Measurements from ENCODE around the gene DYTN. TPM values are rescaled to one million over a fixed set of nuclear protein-coding genes. Genes with fewer than 3 reads are reported as not detected.

The DYTN gene
- total RNA-seq, 2 experiments from 2014 or later: not detected

DNA sequence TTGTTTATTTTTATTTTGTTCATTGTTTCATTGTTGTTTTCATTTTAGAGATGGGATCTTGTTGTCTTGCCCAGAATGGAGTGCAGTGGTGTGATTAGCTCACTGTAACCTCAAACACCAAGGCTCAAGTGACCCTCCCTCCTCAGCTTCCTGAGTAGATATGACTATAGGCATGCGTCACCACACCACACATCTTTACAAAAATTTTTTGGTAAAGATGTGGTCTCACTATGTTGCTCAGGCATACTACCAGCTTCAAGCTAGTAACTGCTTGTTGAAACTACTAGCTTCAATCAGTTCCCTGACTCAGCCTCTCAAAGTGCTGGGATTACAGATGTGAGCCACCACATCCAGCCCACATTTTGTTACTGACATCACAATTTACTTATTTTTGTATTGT, 61.1 kb downstream of the DYTN start:
- DNase-seq: no peak
- Mint-ChIP-seq H3K27ac (no peak overlapping the region), H3K36me3 (ENCODE audit: low read depth) (no peaks in the 10 kb centered on the region), H3K4me1 (ENCODE audit: low read depth) (no peaks in the 10 kb centered on the region), H3K9me3 (peaks cover 9% of the 10 kb centered on the region), H3K4me3 (no peak overlapping the region), H3K27me3 (peaks cover 4% of the 10 kb centered on the region)
- POLR2A ChIA-PET: no interaction called here
- TF ChIP-seq, protein P1, sequence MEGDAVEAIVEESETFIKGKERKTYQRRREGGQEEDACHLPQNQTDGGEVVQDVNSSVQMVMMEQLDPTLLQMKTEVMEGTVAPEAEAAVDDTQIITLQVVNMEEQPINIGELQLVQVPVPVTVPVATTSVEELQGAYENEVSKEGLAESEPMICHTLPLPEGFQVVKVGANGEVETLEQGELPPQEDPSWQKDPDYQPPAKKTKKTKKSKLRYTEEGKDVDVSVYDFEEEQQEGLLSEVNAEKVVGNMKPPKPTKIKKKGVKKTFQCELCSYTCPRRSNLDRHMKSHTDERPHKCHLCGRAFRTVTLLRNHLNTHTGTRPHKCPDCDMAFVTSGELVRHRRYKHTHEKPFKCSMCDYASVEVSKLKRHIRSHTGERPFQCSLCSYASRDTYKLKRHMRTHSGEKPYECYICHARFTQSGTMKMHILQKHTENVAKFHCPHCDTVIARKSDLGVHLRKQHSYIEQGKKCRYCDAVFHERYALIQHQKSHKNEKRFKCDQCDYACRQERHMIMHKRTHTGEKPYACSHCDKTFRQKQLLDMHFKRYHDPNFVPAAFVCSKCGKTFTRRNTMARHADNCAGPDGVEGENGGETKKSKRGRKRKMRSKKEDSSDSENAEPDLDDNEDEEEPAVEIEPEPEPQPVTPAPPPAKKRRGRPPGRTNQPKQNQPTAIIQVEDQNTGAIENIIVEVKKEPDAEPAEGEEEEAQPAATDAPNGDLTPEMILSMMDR (IDR thresholded peaks at IDR 0.05): no peak
- intact Hi-C loops (cut with micrococcal nuclease): no loop called here
- no peak for ATAC-seq
- CTCF ChIA-PET: no interaction called here

DNA sequence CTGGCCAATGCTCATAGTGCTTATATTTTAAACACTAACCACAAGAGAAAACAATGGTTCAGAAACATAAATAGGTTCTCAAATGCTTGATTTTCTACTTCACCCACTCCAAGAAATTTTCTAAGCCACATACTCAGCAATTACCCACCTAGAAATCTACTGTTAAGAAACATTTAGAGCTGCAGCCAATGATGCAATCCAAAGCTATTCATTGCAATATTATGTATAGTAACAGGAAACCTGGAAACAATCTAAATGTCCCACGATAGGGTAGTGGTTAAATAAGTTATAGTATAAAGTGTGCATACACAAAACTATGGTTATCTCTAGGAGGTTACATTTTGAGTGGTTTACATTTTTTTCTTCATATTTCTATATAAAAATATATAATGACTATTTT, 70.2 kb downstream of the DYTN start:
- TF ChIP-seq, protein P1 (IDR thresholded peaks at IDR 0.05): no peak
- intact Hi-C loops (cut with micrococcal nuclease): no loop called here
- ATAC-seq (no peak), DNase-seq (no peak)
- POLR2A ChIA-PET: no interaction called here
- no peaks in the 10 kb centered on the region for H3K9me3 Mint-ChIP-seq
- no peaks in the 10 kb centered on the region for H3K36me3 Mint-ChIP-seq (ENCODE audit: low read depth)
- H3K4me1 Mint-ChIP-seq (ENCODE audit: low read depth): no peaks in the 10 kb centered on the region
- no peak overlapping the region for H3K27ac Mint-ChIP-seq
- peaks cover 5% of the 10 kb centered on the region for H3K27me3 Mint-ChIP-seq
- CTCF ChIA-PET: no interaction called here
- H3K4me3 Mint-ChIP-seq: no peak overlapping the region

DNA sequence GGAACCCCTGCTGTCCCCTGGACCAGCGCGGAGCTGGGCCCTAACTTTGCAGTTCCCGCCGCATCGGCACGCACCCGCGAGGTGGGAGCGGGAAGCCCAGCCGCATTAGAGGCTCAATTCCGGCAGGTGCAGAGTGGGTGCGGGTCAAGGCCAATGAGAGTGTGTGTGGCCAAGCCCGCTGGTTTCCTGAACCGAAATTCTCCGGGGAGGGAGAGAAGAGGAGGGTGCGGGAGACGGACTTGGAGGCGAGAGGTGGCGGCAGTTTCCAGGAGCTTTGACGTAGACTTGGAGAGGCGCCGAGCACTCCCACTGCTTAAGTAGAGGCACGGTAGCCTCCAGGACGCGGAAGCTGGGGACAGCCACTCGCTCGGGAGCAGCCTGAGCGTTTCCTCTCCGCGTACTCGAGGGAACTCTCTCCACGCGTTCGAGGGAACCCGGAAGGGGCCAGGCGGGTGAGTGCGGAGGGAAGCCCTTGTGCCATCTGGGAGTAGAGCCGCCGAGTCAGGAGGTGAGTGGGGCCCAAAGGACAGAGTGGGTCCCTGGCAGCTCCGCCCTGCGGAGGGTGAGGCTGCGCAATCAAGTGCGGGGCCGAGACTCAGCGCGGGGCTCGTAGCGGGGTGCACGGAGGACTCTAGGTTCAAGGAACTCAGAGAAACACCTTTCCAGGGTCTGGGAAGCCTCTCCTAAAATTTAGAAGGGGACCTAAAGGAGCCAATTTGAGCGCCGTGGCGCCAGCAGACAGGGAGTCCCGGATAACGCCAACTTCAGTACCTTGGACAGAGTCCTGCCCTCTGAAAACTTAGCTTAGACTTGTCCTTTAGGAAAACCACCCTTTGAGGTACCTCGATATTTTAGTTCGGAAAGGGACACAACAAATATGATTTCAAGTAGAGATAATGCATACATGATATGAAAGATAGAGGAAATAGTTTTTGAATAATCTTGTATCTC, 75.8 kb downstream of the DYTN start, which contains the start of gene FAM237A:
TSS of gene FAM237A (plus strand) at position 413 of the 951 bp plus-strand sequence. CDS start 1,750 bp downstream, outside the sequence.
- Mint-ChIP-seq H3K36me3 (ENCODE audit: low read depth) (no peaks in the 10 kb centered on the region), H3K27me3 (peaks cover 15% of the 10 kb centered on the region), H3K4me3 (no peak within 1 kb of the TSS), H3K4me1 (ENCODE audit: low read depth) (no peaks in the 10 kb centered on the region), H3K27ac (no peak within 1 kb of the TSS), H3K9me3 (no peaks in the 10 kb centered on the region)
- ChIA-PET POLR2A (interaction anchor here (0.6 kb wide), 1 partner anchor 1384 kb away, joined by 3 read pairs; no protein-coding TSS in a partner anchor), CTCF (no interaction called here)
- intact Hi-C loops (cut with micrococcal nuclease): no loop called here
- DNase-seq (peak; percentile 39), ATAC-seq (no peak)
- TF ChIP-seq, protein P1 (IDR thresholded peaks at IDR 0.05): no peak

DNA sequence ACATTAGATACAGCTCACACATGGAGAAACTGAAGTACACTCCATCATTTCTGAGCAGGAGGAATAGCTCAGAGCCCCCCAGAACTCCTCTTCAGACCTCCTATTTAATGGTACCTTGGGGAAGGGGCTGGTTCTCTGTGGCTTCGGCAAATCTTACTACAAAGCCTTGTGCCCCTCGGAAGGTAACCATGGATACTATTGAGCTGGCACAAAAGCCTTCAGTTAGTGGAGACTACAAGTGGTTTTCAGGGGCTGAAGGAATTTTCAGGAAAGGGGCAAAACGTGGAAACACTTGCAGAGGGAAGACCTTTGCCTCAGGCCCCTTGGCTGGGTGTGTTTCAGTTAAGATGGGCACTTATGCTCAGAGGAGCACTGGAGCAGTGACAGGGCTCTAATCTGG, 77.0 kb downstream of the DYTN start:
- DNase-seq (no peak), ATAC-seq (no peak)
- Mint-ChIP-seq H3K27ac (no peak overlapping the region), H3K36me3 (ENCODE audit: low read depth) (no peaks in the 10 kb centered on the region), H3K4me3 (no peak overlapping the region), H3K9me3 (no peaks in the 10 kb centered on the region), H3K27me3 (peaks cover 13% of the 10 kb centered on the region), H3K4me1 (ENCODE audit: low read depth) (no peaks in the 10 kb centered on the region)
- TF ChIP-seq, protein P1 (IDR thresholded peaks at IDR 0.05): no peak
- ChIA-PET POLR2A (no interaction called here), CTCF (no interaction called here)
- intact Hi-C loops (cut with micrococcal nuclease): no loop called here

DNA sequence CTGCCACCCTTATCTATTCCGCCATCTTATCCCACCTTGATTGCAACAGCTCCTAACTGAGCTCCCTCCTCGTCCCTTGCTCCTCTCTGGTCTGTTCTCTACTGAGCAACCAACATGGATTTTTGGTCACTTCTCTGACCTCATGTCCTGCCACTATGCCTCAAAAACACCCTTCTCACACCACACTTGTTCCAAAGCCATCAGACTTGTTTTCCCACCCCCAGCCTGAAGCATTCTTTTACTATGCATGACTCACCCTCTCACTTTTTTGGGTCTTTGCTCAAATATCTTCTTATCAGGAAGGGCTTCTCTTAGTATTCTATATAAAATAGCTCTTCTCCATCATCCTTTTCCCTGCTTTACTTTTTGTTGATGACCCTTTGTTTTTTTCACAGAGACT, 78.6 kb downstream of the DYTN start:
- H3K4me1 Mint-ChIP-seq (ENCODE audit: low read depth): no peaks in the 10 kb centered on the region
- CTCF ChIA-PET: no interaction called here
- ATAC-seq (no peak), DNase-seq (no peak)
- no peaks in the 10 kb centered on the region for H3K36me3 Mint-ChIP-seq (ENCODE audit: low read depth)
- H3K27me3 Mint-ChIP-seq: peaks cover 14% of the 10 kb centered on the region
- TF ChIP-seq, protein P1 (IDR thresholded peaks at IDR 0.05): no peak
- H3K27ac Mint-ChIP-seq: no peak overlapping the region
- POLR2A ChIA-PET: no interaction called here
- H3K4me3 Mint-ChIP-seq: no peak overlapping the region
- H3K9me3 Mint-ChIP-seq: no peaks in the 10 kb centered on the region
- intact Hi-C loops (cut with micrococcal nuclease): no loop called here
